H1 (cell line): Measurements from ENCODE around the gene PTRH1. TPM values are rescaled to one million over a fixed set of nuclear protein-coding genes. Genes with fewer than 3 reads are reported as not detected.

Experiments
- CTCF ChIA-PET: fragments of 300-600 bp; sonication (Branson Sonifier 250); formaldehyde crosslinking; loops from one replicate; lab custom pipeline; 2021; ENCODE audit not compliant: partially characterized antibody; lab: Charles Lee
- POLR2A ChIA-PET: fragments of 300-600 bp; sonication (Branson Sonifier 250); formaldehyde crosslinking; loops from one replicate; lab custom pipeline; 2021; ENCODE audit warnings: inconsistent platforms; ENCODE audit not compliant: partially characterized antibody; lab: Charles Lee
- DNase-seq, 2 experiments: peaks; one replicate each; pipeline versions ENCODE4 v3.0.0 to v3.0.0-alpha.2; 2010 to 2022; ENCODE audit warnings: low spot score in 2 of 2, low read depth in 1 of 2, mixed read lengths in 1 of 2
- FAIRE-seq: peaks from 2 replicates; lab custom pipeline; 2011; peaks lifted over from hg19 to GRCh38; lab: Jason Lieb, UNC
- H2AFZ ChIP-seq: 2 replicates; pipeline ENCODE4 v1.8.1; 2012; ENCODE audit warnings: low read length, inconsistent platforms
- H2AK5ac ChIP-seq: 2 replicates; pipeline ENCODE4 v1.6.1; 2013; ENCODE audit warnings: low read depth, low read length
- H2BK120ac ChIP-seq: replicated peaks from 2 replicates; pipeline ENCODE3; 2013; ENCODE audit warnings: low read depth, low read length, inconsistent platforms
- H2BK12ac ChIP-seq: 2 replicates; pipeline ENCODE4 v1.6.1; 2013; ENCODE audit warnings: low read depth, low read length
- H2BK15ac ChIP-seq: 2 replicates; pipeline ENCODE4 v1.6.1; 2013; ENCODE audit warnings: low read length
- H2BK20ac ChIP-seq: 2 replicates; pipeline ENCODE4 v1.6.1; 2013; ENCODE audit warnings: low read length
- H2BK5ac ChIP-seq: 2 replicates; pipeline ENCODE4 v1.6.1; 2013; ENCODE audit warnings: low read depth, low read length
- H3K14ac ChIP-seq: 2 replicates; pipeline ENCODE4 v1.6.1; 2013; ENCODE audit warnings: inconsistent platforms; ENCODE audit not compliant: insufficient read length
- H3K18ac ChIP-seq: 2 replicates; pipeline ENCODE4 v1.6.1; 2013; ENCODE audit warnings: low read length; ENCODE audit errors: extremely low read depth
- H3K23ac ChIP-seq: 2 replicates; pipeline ENCODE4 v1.6.1; 2013; ENCODE audit warnings: inconsistent platforms; ENCODE audit not compliant: insufficient read length
- H3K23me2 ChIP-seq: 2 replicates; pipeline ENCODE4 v1.6.1; 2013; ENCODE audit warnings: low read depth, low read length
- H3K27ac ChIP-seq: 2 replicates; pipeline ENCODE4 v1.6.1; 2011; ENCODE audit warnings: low read depth, low read length, inconsistent platforms
- H3K27me3 ChIP-seq, 4 experiments: replicated peaks in 1 of 4; 1 replicate in 1 of 4; 2 replicates in 3 of 4; pipeline versions ENCODE4 v1.6.1 to v1.8.1; 2011 to 2013; ENCODE audit warnings: low read length in 3 of 4, mild to moderate bottlenecking in 3 of 4, inconsistent platforms in 2 of 4, mixed read lengths in 2 of 4, moderate library complexity in 1 of 4; ENCODE audit not compliant: control insufficient read depth in 3 of 4, insufficient read depth in 3 of 4; ENCODE audit errors: extremely low read depth in 1 of 4
- H3K36me3 ChIP-seq, 4 experiments: 2 replicates each; pipeline versions ENCODE4 v1.6.1 to v1.8.1; 2011 to 2013; ENCODE audit warnings: mild to moderate bottlenecking in 4 of 4, low read length in 3 of 4, moderate library complexity in 2 of 4, control low read depth in 1 of 4, inconsistent platforms in 1 of 4; ENCODE audit not compliant: insufficient read depth in 4 of 4, control insufficient read depth in 2 of 4
- H3K4ac ChIP-seq: replicated peaks from 2 replicates; pipeline ENCODE3; 2013; ENCODE audit warnings: low read length, low read depth, mixed read lengths, inconsistent platforms; ENCODE audit not compliant: insufficient read length
- H3K4me1 ChIP-seq, 4 experiments: replicated peaks in 1 of 4; 1 replicate in 1 of 4; 2 replicates in 3 of 4; pipeline versions ENCODE4 v1.6.1 to v1.8.1; 2011 to 2013; ENCODE audit warnings: low read length in 3 of 4, inconsistent platforms in 2 of 4, mixed read lengths in 1 of 4; ENCODE audit not compliant: insufficient read depth in 4 of 4, control insufficient read depth in 3 of 4
- H3K4me2 ChIP-seq, 2 experiments: 2 replicates each; pipeline versions ENCODE4 v1.6.1 to v1.8.1; 2011 to 2013; ENCODE audit warnings: low read depth in 2 of 2, low read length in 2 of 2, control low read depth in 1 of 2, inconsistent platforms in 1 of 2, mild to moderate bottlenecking in 1 of 2; ENCODE audit not compliant: insufficient read depth in 1 of 2
- H3K4me3 ChIP-seq, 4 experiments: fragments of 200-600, 300-600 bp in 1 of 4; sonication (generic), shearing (Covaris generic), sonication (Bioruptor Twin) in 1 of 4; 2 replicates each; pipeline versions ENCODE4 v1.5.1 to v1.8.1; 2011 to 2016; ENCODE audit warnings: low read length in 4 of 4, low read depth in 3 of 4, control low read depth in 2 of 4, inconsistent platforms in 2 of 4, mild to moderate bottlenecking in 2 of 4, mixed read lengths in 1 of 4, moderate library complexity in 1 of 4; ENCODE audit not compliant: insufficient read depth in 2 of 4; ENCODE audit errors: extremely low read depth in 1 of 4
- H3K56ac ChIP-seq: replicated peaks from 2 replicates; pipeline ENCODE3; 2013; ENCODE audit warnings: low read depth, mild to moderate bottlenecking, mixed read lengths, low read length, inconsistent platforms; ENCODE audit not compliant: insufficient read length
- H3K79me1 ChIP-seq: 2 replicates; pipeline ENCODE4 v1.6.1; 2013; ENCODE audit warnings: low read depth, low read length, control low read depth
- H3K79me2 ChIP-seq, 2 experiments: 2 replicates each; pipeline versions ENCODE4 v1.6.1 to v1.8.1; 2012 to 2013; ENCODE audit warnings: low read length in 2 of 2, mild to moderate bottlenecking in 2 of 2, inconsistent platforms in 1 of 2; ENCODE audit not compliant: insufficient read depth in 2 of 2, control insufficient read depth in 1 of 2
- H3K9ac ChIP-seq, 4 experiments: replicated peaks in 1 of 4; 1 replicate in 1 of 4; 2 replicates in 3 of 4; pipeline versions ENCODE4 v1.6.1 to v1.8.1; 2011 to 2013; ENCODE audit warnings: low read depth in 3 of 4, low read length in 3 of 4, control low read depth in 2 of 4, mild to moderate bottlenecking in 2 of 4, moderate library complexity in 2 of 4, inconsistent platforms in 1 of 4; ENCODE audit errors: extremely low read depth in 1 of 4
- H3K9me3 ChIP-seq, 2 experiments: 2 replicates each; pipeline versions ENCODE4 v1.6.1 to v1.8.1; 2012 to 2013; ENCODE audit warnings: mild to moderate bottlenecking in 2 of 2, moderate library complexity in 2 of 2, control low read depth in 1 of 2, inconsistent platforms in 1 of 2, low read depth in 1 of 2, low read length in 1 of 2, mixed read lengths in 1 of 2; ENCODE audit not compliant: insufficient read depth in 2 of 2
- H4K20me1 ChIP-seq, 2 experiments: replicated peaks in 1 of 2; 2 replicates each; pipeline versions ENCODE3 to v1.8.1; 2011 to 2013; ENCODE audit warnings: inconsistent platforms in 2 of 2, low read length in 2 of 2, mild to moderate bottlenecking in 1 of 2; ENCODE audit not compliant: insufficient read depth in 2 of 2, control insufficient read depth in 1 of 2
- H4K5ac ChIP-seq: 2 replicates; pipeline ENCODE4 v1.6.1; 2013; ENCODE audit warnings: low read length, low read depth, mixed read lengths, inconsistent platforms; ENCODE audit not compliant: insufficient read length
- H4K8ac ChIP-seq: 2 replicates; pipeline ENCODE4 v1.8.0; 2013; ENCODE audit warnings: mild to moderate bottlenecking, moderate library complexity, low read length, inconsistent platforms; ENCODE audit not compliant: insufficient read depth; ENCODE audit errors: extremely low read depth
- H4K91ac ChIP-seq: replicated peaks from 2 replicates; pipeline ENCODE3; 2013; ENCODE audit warnings: low read length, mixed read lengths, inconsistent platforms; ENCODE audit not compliant: insufficient read length
- BACH1 ChIP-seq: IDR thresholded peaks from 2 replicates; pipeline ENCODE4 v1.6.1; 2012; ENCODE audit warnings: low read length, improper control_type of control experiment
- CBX8 ChIP-seq: fragments of 300-800, 300-1000 bp; sonication (generic); IDR thresholded peaks from 2 replicates; pipeline ENCODE4 v1.7.1; 2016; ENCODE audit warnings: low read depth, low read length, borderline replicate concordance
- JUND ChIP-seq: IDR thresholded peaks from 2 replicates; pipeline ENCODE4 v1.6.1; 2011; ENCODE audit warnings: mild to moderate bottlenecking, improper control_type of control experiment, low read length
- RBBP5 ChIP-seq: IDR thresholded peaks from 2 replicates; pipeline ENCODE4 v1.7.1; 2012; ENCODE audit warnings: low read depth, mild to moderate bottlenecking, inconsistent platforms, low read length, moderate library complexity, borderline replicate concordance
- SRF ChIP-seq: IDR thresholded peaks from 2 replicates; pipeline ENCODE4 v1.6.1; 2011; ENCODE audit warnings: mild to moderate bottlenecking, low read depth, low read length, moderate library complexity
- WGBS, 2 experiments: shearing (Covaris generic) in 1 of 2; methylation state at CpG; one replicate each; pipeline versions ENCODE4 v1.1.6 to v1.1.7; 2013 to 2015; ENCODE audit warnings: low lambda C conversion rate in 2 of 2, mixed read lengths in 2 of 2, inconsistent platforms in 1 of 2, low coverage in 1 of 2, missing lambda C conversion rate in 1 of 2; ENCODE audit not compliant: insufficient replicate concordance in 2 of 2, insufficient coverage in 1 of 2, insufficient read length in 1 of 2; ENCODE audit errors: extremely low coverage in 1 of 2, missing lambda C conversion rate in 1 of 2; 5-methylcytosine and 5-hydroxymethylcytosine counted together
- polyA plus RNA-seq, 7 experiments: library from polyadenylated mRNA; depleted of rRNA in 3 of 7; stranded (reverse) in 5 of 7; unstranded in 2 of 7; fragments of >200 nt in 5 of 7; fragments of 200-250 nt in 2 of 7; gene quantifications; 1 replicate in 5 of 7; 2 replicates in 1 of 7; 4 replicates in 1 of 7; pipeline versions ENCODE4 v1.2.1 to v1.2.3, GENCODE V29; 2011 to 2013; ENCODE audit warnings: missing spikeins in 2 of 7, mixed read lengths in 2 of 7
- total RNA-seq: library from RNA; stranded (reverse); fragmentation: NEBNext Ultra II Directional; extraction: Animal tissue kit (Norgen Biotek cat#: 25700); gene quantifications from 2 replicates; pipeline ENCODE4 v1.2.1, GENCODE V29; 2021

Gene PTRH1
- total and polyA plus RNA-seq, 2 of the 8 experiments (the other 6 are each of a cell fraction or from before 2014, with no cell fraction given) = 11.1 to 19.8 TPM

DNA sequence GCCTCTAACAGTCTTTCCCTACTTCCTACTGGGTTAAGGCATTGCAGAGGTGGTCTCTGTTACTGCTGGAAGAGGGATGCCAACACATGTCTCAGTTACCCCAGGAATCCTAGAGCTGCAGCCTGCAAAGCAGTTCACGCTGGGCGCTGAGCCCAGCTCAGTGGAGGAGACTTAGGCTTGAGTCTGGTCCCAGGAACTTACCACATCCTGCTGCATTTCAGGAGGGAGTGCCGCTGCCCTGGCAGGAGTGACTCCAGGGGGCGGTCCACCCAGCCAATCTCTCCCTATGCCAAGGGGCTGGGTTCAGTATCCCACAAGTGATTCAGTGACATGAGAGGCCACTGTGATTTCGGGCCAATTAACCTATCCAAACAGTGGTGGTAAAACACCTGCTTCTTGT lies 8.0 kb upstream of the PTRH1 start:
- Histone ChIP-seq H2BK15ac (no peak overlapping the region), H3K14ac (no peak overlapping the region), H4K8ac (no peak overlapping the region), H3K4me3 (no peak overlapping the region), H2AFZ (no peak overlapping the region), H3K4me2 (no peak overlapping the region), H3K23ac (no peak overlapping the region), H4K5ac (no peak overlapping the region), H4K91ac (no peak overlapping the region), H3K23me2 (no peaks in the 10 kb centered on the region), H2BK12ac (no peak overlapping the region), H3K27ac (no peak overlapping the region), H2BK5ac (no peak overlapping the region), H3K79me2 (no peaks in the 10 kb centered on the region), H3K4ac (no peak overlapping the region), H3K9me3 (no peaks in the 10 kb centered on the region), H3K4me1 (peaks cover 0 to 18% (median 13%) of the 10 kb centered on the region in 4 experiments; a peak in 5 of 7 replicates), H2BK120ac (no peak overlapping the region), H2AK5ac (no peak overlapping the region), H3K27me3 (no peaks in the 10 kb centered on the region), H4K20me1 (no peaks in the 10 kb centered on the region), H3K79me1 (no peaks in the 10 kb centered on the region), H3K9ac (no peak overlapping the region), H3K18ac (no peak overlapping the region), H3K36me3 (no peaks in the 10 kb centered on the region), H3K56ac (no peak overlapping the region), H2BK20ac (no peak overlapping the region)
- 84% methylated on average over 5 of the region's 5 CpGs; no CpG with 5 or more reads in 1 of the 2 experiments for WGBS, 2 experiments
- TF ChIP-seq SRF = no peak
- no peak for TF ChIP-seq RBBP5
- no peak for TF ChIP-seq JUND
- TF ChIP-seq CBX8 = no peak
- TF ChIP-seq BACH1 = no peak
- DNase-seq = no peak
- no peak for FAIRE-seq
- POLR2A ChIA-PET = interaction anchor here (1.0 to 3.2 kb wide), 3 partner anchors 11 to 29 kb away, joined by 3 to 11 read pairs (median 3); partner anchors contain the start of gene TOR2A
- CTCF ChIA-PET = interaction anchor here (1.3 to 3.4 kb wide), 4 partner anchors 11 to 219 kb away, joined by 4 to 22 read pairs (median 4); partner anchors contain the start of gene TOR2A
